ENCODE data around the gene USP53. TPM values are rescaled to one million over a fixed set of nuclear protein-coding genes. Genes with fewer than 3 reads are reported as not detected.
A peak's percentile ranks its signal among the peaks of the same experiment; 100 is the strongest.

The USP53 gene
- total and polyA plus RNA-seq, 4 donors = 17.4 to 54.4 (median 35.7) TPM

- H3K9me3 ChIP-seq (ENCODE audit: control insufficient read depth, insufficient read depth, low read length) = no peaks in the 10 kb centered on the region
- peak overlapping the region; percentile 96 for H3K27ac ChIP-seq (ENCODE audit: low read depth, low read length)
- peak overlapping the region; percentile 95 for H3K4me3 ChIP-seq (ENCODE audit: low read depth, low read length)
- H3K4me1 ChIP-seq (ENCODE audit: control insufficient read depth, insufficient read depth, low read length) = peaks cover 12% of the 10 kb centered on the region
- DNase-seq (ENCODE audit: low read depth in 4 of 6, low spot score in 6 of 6) = peak; percentile 66 to 96 (median 82)
- H3K27me3 ChIP-seq (ENCODE audit: control insufficient read depth, insufficient read depth, low read length) = no peaks in the 10 kb centered on the region
- WGBS (ENCODE audit: insufficient coverage) = 0% methylated on average over 52 of the region's 54 CpGs
- H3K36me3 ChIP-seq (ENCODE audit: control insufficient read depth, insufficient read depth, low read length) = peaks cover 3% of the 10 kb centered on the region
Measured at GRCh38 chr4:119300101-119300978, 87.8 kb downstream of the USP53 start.

- Histone ChIP-seq H3K36me3 (ENCODE audit: control insufficient read depth, insufficient read depth, low read length) (peaks cover 2% of the 10 kb centered on the region), H3K27me3 (ENCODE audit: control insufficient read depth, insufficient read depth, low read length) (no peaks in the 10 kb centered on the region), H3K4me1 (ENCODE audit: control insufficient read depth, insufficient read depth, low read length) (peaks cover 12% of the 10 kb centered on the region), H3K27ac (ENCODE audit: low read depth, low read length) (no peak overlapping the region), H3K9me3 (ENCODE audit: control insufficient read depth, insufficient read depth, low read length) (no peaks in the 10 kb centered on the region), H3K4me3 (ENCODE audit: low read depth, low read length) (no peak overlapping the region)
- 95% methylated on average over 2 of the region's 5 CpGs for WGBS (ENCODE audit: insufficient coverage)
- DNase-seq (ENCODE audit: low read depth in 4 of 6, low spot score in 6 of 6) = no peak
Measured at GRCh38 chr4:119302073-119302832, 89.7 kb downstream of the USP53 start.

- H3K27me3 ChIP-seq (ENCODE audit: control insufficient read depth, insufficient read depth, low read length) = no peaks in the 10 kb centered on the region
- 100% methylated on average over 1 of the region's 5 CpGs for WGBS (ENCODE audit: insufficient coverage)
- H3K4me1 ChIP-seq (ENCODE audit: control insufficient read depth, insufficient read depth, low read length) = peaks cover 12% of the 10 kb centered on the region
- no peak overlapping the region for H3K4me3 ChIP-seq (ENCODE audit: low read depth, low read length)
- H3K27ac ChIP-seq (ENCODE audit: low read depth, low read length) = no peak overlapping the region
- no peaks in the 10 kb centered on the region for H3K36me3 ChIP-seq (ENCODE audit: control insufficient read depth, insufficient read depth, low read length)
- DNase-seq (ENCODE audit: low read depth in 4 of 6, low spot score in 6 of 6) = no peak
- no peaks in the 10 kb centered on the region for H3K9me3 ChIP-seq (ENCODE audit: control insufficient read depth, insufficient read depth, low read length)
Measured at GRCh38 chr4:119303587-119304305, 91.2 kb downstream of the USP53 start.

- Histone ChIP-seq H3K27me3 (ENCODE audit: control insufficient read depth, insufficient read depth, low read length) (no peaks in the 10 kb centered on the region), H3K27ac (ENCODE audit: low read depth, low read length) (no peak overlapping the region), H3K4me3 (ENCODE audit: low read depth, low read length) (no peak overlapping the region), H3K9me3 (ENCODE audit: control insufficient read depth, insufficient read depth, low read length) (no peaks in the 10 kb centered on the region), H3K36me3 (ENCODE audit: control insufficient read depth, insufficient read depth, low read length) (no peaks in the 10 kb centered on the region), H3K4me1 (ENCODE audit: control insufficient read depth, insufficient read depth, low read length) (peaks cover 8% of the 10 kb centered on the region)
- DNase-seq (ENCODE audit: low read depth in 4 of 6, low spot score in 6 of 6) = no peak
Measured at GRCh38 chr4:119304431-119304830, 91.9 kb downstream of the USP53 start.

GRCh38 chr4:119307606-119308005 lies 95.1 kb downstream of the USP53 start:
- no peaks in the 10 kb centered on the region for H3K27me3 ChIP-seq (ENCODE audit: control insufficient read depth, insufficient read depth, low read length)
- DNase-seq (ENCODE audit: low read depth in 4 of 6, low spot score in 6 of 6) = no peak
- no peaks in the 10 kb centered on the region for H3K36me3 ChIP-seq (ENCODE audit: control insufficient read depth, insufficient read depth, low read length)
- H3K4me1 ChIP-seq (ENCODE audit: control insufficient read depth, insufficient read depth, low read length) = no peaks in the 10 kb centered on the region
- no peak overlapping the region for H3K4me3 ChIP-seq (ENCODE audit: low read depth, low read length)
- no peak overlapping the region for H3K27ac ChIP-seq (ENCODE audit: low read depth, low read length)
- no peaks in the 10 kb centered on the region for H3K9me3 ChIP-seq (ENCODE audit: control insufficient read depth, insufficient read depth, low read length)

- H3K4me3 ChIP-seq (ENCODE audit: low read depth, low read length) = no peak overlapping the region
- H3K36me3 ChIP-seq (ENCODE audit: control insufficient read depth, insufficient read depth, low read length) = no peaks in the 10 kb centered on the region
- no peak overlapping the region for H3K27ac ChIP-seq (ENCODE audit: low read depth, low read length)
- no peaks in the 10 kb centered on the region for H3K27me3 ChIP-seq (ENCODE audit: control insufficient read depth, insufficient read depth, low read length)
- no CpG with 5 or more reads among the region's 1 CpG for WGBS (ENCODE audit: insufficient coverage)
- no peaks in the 10 kb centered on the region for H3K9me3 ChIP-seq (ENCODE audit: control insufficient read depth, insufficient read depth, low read length)
- DNase-seq (ENCODE audit: low read depth in 4 of 6, low spot score in 6 of 6) = no peak
- no peaks in the 10 kb centered on the region for H3K4me1 ChIP-seq (ENCODE audit: control insufficient read depth, insufficient read depth, low read length)
Measured at GRCh38 chr4:119310826-119311225, 98.3 kb downstream of the USP53 start.

GRCh38 chr4:119313237-119313636 lies 100.7 kb downstream of the USP53 start:
- Histone ChIP-seq H3K36me3 (ENCODE audit: control insufficient read depth, insufficient read depth, low read length) (no peaks in the 10 kb centered on the region), H3K27me3 (ENCODE audit: control insufficient read depth, insufficient read depth, low read length) (no peaks in the 10 kb centered on the region), H3K9me3 (ENCODE audit: control insufficient read depth, insufficient read depth, low read length) (no peaks in the 10 kb centered on the region), H3K4me1 (ENCODE audit: control insufficient read depth, insufficient read depth, low read length) (no peaks in the 10 kb centered on the region), H3K27ac (ENCODE audit: low read depth, low read length) (no peak overlapping the region), H3K4me3 (ENCODE audit: low read depth, low read length) (no peak overlapping the region)
- no peak for DNase-seq (ENCODE audit: low read depth in 4 of 6, low spot score in 6 of 6)

- no peaks in the 10 kb centered on the region for H3K9me3 ChIP-seq (ENCODE audit: control insufficient read depth, insufficient read depth, low read length)
- no CpG with 5 or more reads among the region's 4 CpGs for WGBS (ENCODE audit: insufficient coverage)
- H3K36me3 ChIP-seq (ENCODE audit: control insufficient read depth, insufficient read depth, low read length) = no peaks in the 10 kb centered on the region
- H3K4me1 ChIP-seq (ENCODE audit: control insufficient read depth, insufficient read depth, low read length) = no peaks in the 10 kb centered on the region
- H3K27ac ChIP-seq (ENCODE audit: low read depth, low read length) = no peak overlapping the region
- no peaks in the 10 kb centered on the region for H3K27me3 ChIP-seq (ENCODE audit: control insufficient read depth, insufficient read depth, low read length)
- no peak overlapping the region for H3K4me3 ChIP-seq (ENCODE audit: low read depth, low read length)
- peak in 5 of 6 donors; percentile 26 to 91 (median 33) for DNase-seq (ENCODE audit: low read depth in 4 of 6, low spot score in 6 of 6)
Measured at GRCh38 chr4:119314356-119314755, 101.8 kb downstream of the USP53 start.

GRCh38 chr4:119315036-119315435 lies 102.5 kb downstream of the USP53 start:
- WGBS (ENCODE audit: insufficient coverage) = no CpG with 5 or more reads among the region's 2 CpGs
- H3K36me3 ChIP-seq (ENCODE audit: control insufficient read depth, insufficient read depth, low read length) = no peaks in the 10 kb centered on the region
- no peak overlapping the region for H3K27ac ChIP-seq (ENCODE audit: low read depth, low read length)
- no peak for DNase-seq (ENCODE audit: low read depth in 4 of 6, low spot score in 6 of 6)
- H3K27me3 ChIP-seq (ENCODE audit: control insufficient read depth, insufficient read depth, low read length) = no peaks in the 10 kb centered on the region
- H3K4me3 ChIP-seq (ENCODE audit: low read depth, low read length) = no peak overlapping the region
- no peaks in the 10 kb centered on the region for H3K4me1 ChIP-seq (ENCODE audit: control insufficient read depth, insufficient read depth, low read length)
- no peaks in the 10 kb centered on the region for H3K9me3 ChIP-seq (ENCODE audit: control insufficient read depth, insufficient read depth, low read length)
